Measurements from ENCODE around the gene ACOX3.
"Not testable (repeated sequence)": the region's sequence is repeated elsewhere in the genome, so short reads cannot be mapped to it uniquely, and the experiment has no call there.

The ACOX3 gene

GRCh38 chr4:8431553-8431952 is 9.0 kb downstream of the ACOX3 start:
- no peak for FAIRE-seq

- FAIRE-seq = no peak
Observed at GRCh38 chr4:8428288-8429097, 12.0 kb downstream of the ACOX3 start.

GRCh38 chr4:8427761-8428287 is 12.7 kb downstream of the ACOX3 start:
- no peak for FAIRE-seq

- no peak for FAIRE-seq
Observed at GRCh38 chr4:8427262-8427661, 13.3 kb downstream of the ACOX3 start.

GRCh38 chr4:8422786-8423185 is 17.7 kb downstream of the ACOX3 start:
- FAIRE-seq = no peak

GRCh38 chr4:8422327-8422726 is 18.2 kb downstream of the ACOX3 start:
- FAIRE-seq = no peak

GRCh38 chr4:8420151-8420550 is 20.4 kb downstream of the ACOX3 start:
- not testable (repeated sequence) for FAIRE-seq

GRCh38 chr4:8419222-8420041 is 21.1 kb downstream of the ACOX3 start:
- no peak for FAIRE-seq

GRCh38 chr4:8417071-8417614 is 23.4 kb downstream of the ACOX3 start:
- no peak for FAIRE-seq

GRCh38 chr4:8414377-8414776 is 26.1 kb downstream of the ACOX3 start:
- FAIRE-seq = no peak

GRCh38 chr4:8412288-8412687 is 28.2 kb downstream of the ACOX3 start:
- no peak for FAIRE-seq

GRCh38 chr4:8411351-8412180 is 29.0 kb downstream of the ACOX3 start:
- FAIRE-seq = no peak

GRCh38 chr4:8410641-8411271 is 29.8 kb downstream of the ACOX3 start:
- no peak for FAIRE-seq

GRCh38 chr4:8410066-8410625 is 30.4 kb downstream of the ACOX3 start:
- no peak for FAIRE-seq

GRCh38 chr4:8409264-8410065 is 31.1 kb downstream of the ACOX3 start:
- FAIRE-seq = no peak

- FAIRE-seq = no peak
Observed at GRCh38 chr4:8407756-8408155, 32.8 kb downstream of the ACOX3 start.

- no peak for FAIRE-seq
Observed at GRCh38 chr4:8407316-8407715, 33.2 kb downstream of the ACOX3 start.

- not testable (repeated sequence) for FAIRE-seq
Observed at GRCh38 chr4:8406887-8407286, 33.6 kb downstream of the ACOX3 start.

GRCh38 chr4:8405516-8405875 is 35.0 kb downstream of the ACOX3 start:
- FAIRE-seq = no peak

GRCh38 chr4:8404791-8405515 is 35.6 kb downstream of the ACOX3 start:
- FAIRE-seq = no peak
